OCI-LY3 (cell line): ENCODE measurements around the gene INPP5A.

Experiments used
- EZH2phosphoT487 ChIP-seq: fragments of 200-600 bp; shearing (Covaris generic); IDR thresholded peaks from 2 replicates; pipeline ENCODE4 v1.6.1; 2018; ENCODE audit warnings: antibody characterized with exemption, mixed run types, low read depth
- TF ChIP-seq, protein P1 (sequence below): fragments of 200-600, 300-600 bp; sonication (generic); IDR thresholded peaks from 2 replicates; pipeline ENCODE4 v1.5.1; 2014; ENCODE audit warnings: antibody characterized with exemption, low read length, low read depth

GRCh38 chr10:132789659-132790148 lies 252.1 kb downstream of the INPP5A start:
- TF ChIP-seq, protein P1, sequence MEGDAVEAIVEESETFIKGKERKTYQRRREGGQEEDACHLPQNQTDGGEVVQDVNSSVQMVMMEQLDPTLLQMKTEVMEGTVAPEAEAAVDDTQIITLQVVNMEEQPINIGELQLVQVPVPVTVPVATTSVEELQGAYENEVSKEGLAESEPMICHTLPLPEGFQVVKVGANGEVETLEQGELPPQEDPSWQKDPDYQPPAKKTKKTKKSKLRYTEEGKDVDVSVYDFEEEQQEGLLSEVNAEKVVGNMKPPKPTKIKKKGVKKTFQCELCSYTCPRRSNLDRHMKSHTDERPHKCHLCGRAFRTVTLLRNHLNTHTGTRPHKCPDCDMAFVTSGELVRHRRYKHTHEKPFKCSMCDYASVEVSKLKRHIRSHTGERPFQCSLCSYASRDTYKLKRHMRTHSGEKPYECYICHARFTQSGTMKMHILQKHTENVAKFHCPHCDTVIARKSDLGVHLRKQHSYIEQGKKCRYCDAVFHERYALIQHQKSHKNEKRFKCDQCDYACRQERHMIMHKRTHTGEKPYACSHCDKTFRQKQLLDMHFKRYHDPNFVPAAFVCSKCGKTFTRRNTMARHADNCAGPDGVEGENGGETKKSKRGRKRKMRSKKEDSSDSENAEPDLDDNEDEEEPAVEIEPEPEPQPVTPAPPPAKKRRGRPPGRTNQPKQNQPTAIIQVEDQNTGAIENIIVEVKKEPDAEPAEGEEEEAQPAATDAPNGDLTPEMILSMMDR = no peak
- no peak for TF ChIP-seq EZH2phosphoT487
